Loucy (cell line): ENCODE results near the gene MKLN1.

Source experiments
- H2AFZ ChIP-seq: fragments of 200-600 bp; sonication (generic); 2 replicates; pipeline ENCODE4 v1.6.0; 2016; ENCODE audit warnings: antibody characterized with exemption, mild to moderate bottlenecking, low read length, moderate library complexity
- H3F3A ChIP-seq: fragments of 200-600 bp; 2 replicates; pipeline ENCODE4 v1.6.0; 2016; ENCODE audit warnings: antibody characterized with exemption, low read depth, mild to moderate bottlenecking
- H3K27me3 ChIP-seq: fragments of 200-600 bp; sonication (generic); 2 replicates; pipeline ENCODE4 v1.6.1; 2014; ENCODE audit warnings: low read length, mild to moderate bottlenecking; ENCODE audit not compliant: insufficient read depth, poor library complexity, severe bottlenecking
- H3K36me3 ChIP-seq: fragments of 200-600 bp; sonication (generic); 2 replicates; pipeline ENCODE4 v1.6.1; 2016; ENCODE audit warnings: low read length; ENCODE audit not compliant: insufficient read depth
- H3K4me1 ChIP-seq: fragments of 200-600 bp; sonication (generic); 2 replicates; pipeline ENCODE4 v1.5.1; 2014; ENCODE audit warnings: low read length, mild to moderate bottlenecking; ENCODE audit not compliant: insufficient read depth, poor library complexity, severe bottlenecking
- H3K4me2 ChIP-seq: fragments of 200-600 bp; sonication (generic); 2 replicates; pipeline ENCODE4 v1.6.0; 2014; ENCODE audit warnings: antibody characterized with exemption, low read length, low read depth, mild to moderate bottlenecking; ENCODE audit not compliant: poor library complexity, severe bottlenecking
- H3K4me3 ChIP-seq: fragments of 200-600 bp; sonication (generic); 2 replicates; pipeline ENCODE4 v1.5.1; 2014; ENCODE audit warnings: low read length, mild to moderate bottlenecking, mixed read lengths; ENCODE audit not compliant: poor library complexity, severe bottlenecking
- H3K79me2 ChIP-seq: fragments of 200-600 bp; sonication (generic); 2 replicates; pipeline ENCODE4 v1.6.1; 2014; ENCODE audit warnings: low read length; ENCODE audit not compliant: insufficient read depth
- H3K9ac ChIP-seq: fragments of 200-600 bp; sonication (generic); 2 replicates; pipeline ENCODE4 v1.6.0; 2014; ENCODE audit warnings: mild to moderate bottlenecking, low read depth, low read length, moderate library complexity; ENCODE audit not compliant: poor library complexity, severe bottlenecking
- H3K9me2 ChIP-seq: fragments of 200-600 bp; sonication (generic); replicated peaks from 2 replicates; pipeline ENCODE4 v1.6.1; 2016; ENCODE audit warnings: low read depth, low read length, mixed read lengths
- H3K9me3 ChIP-seq: fragments of 200-600 bp; sonication (generic); 2 replicates; pipeline ENCODE4 v1.6.1; 2014; ENCODE audit warnings: mild to moderate bottlenecking, antibody characterized with exemption, low read length, low read depth; ENCODE audit not compliant: insufficient read depth
- H4K20me1 ChIP-seq: fragments of 200-600 bp; sonication (generic); 2 replicates; pipeline ENCODE4 v1.6.0; 2014; ENCODE audit warnings: antibody characterized with exemption, low read length, mild to moderate bottlenecking; ENCODE audit not compliant: insufficient read depth, poor library complexity, severe bottlenecking
- EZH2phosphoT487 ChIP-seq: fragments of 200-600 bp; IDR thresholded peaks from 2 replicates; pipeline ENCODE4 v1.6.1; 2018; ENCODE audit warnings: antibody characterized with exemption, mild to moderate bottlenecking, moderate library complexity, borderline replicate concordance
- TF ChIP-seq, protein P1 (sequence below): fragments of 200-600 bp; sonication (generic); conservative IDR thresholded peaks from 2 replicates; pipeline ENCODE4 v1.5.1; 2014; ENCODE audit warnings: mild to moderate bottlenecking, antibody characterized with exemption, low read length

The MKLN1 gene

DNA sequence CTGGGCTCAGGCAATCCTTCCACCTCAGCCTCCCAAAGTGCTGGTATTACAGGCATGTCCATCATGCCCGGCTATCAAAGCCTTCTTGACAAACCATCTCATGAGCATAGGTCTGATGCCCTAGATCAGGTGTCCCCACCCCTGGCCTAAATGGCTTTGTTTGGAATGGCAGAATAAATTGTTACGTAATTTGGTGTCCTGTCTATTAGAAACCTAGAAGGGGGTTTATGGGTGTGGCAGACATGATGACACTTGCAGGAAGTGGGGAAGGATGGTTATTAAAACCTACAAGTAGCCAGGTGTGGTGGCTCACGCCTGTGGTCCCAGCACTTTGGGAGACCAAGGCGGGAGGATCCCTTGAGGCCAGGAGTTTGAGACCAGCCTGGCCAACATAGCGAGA lies 38.6 kb upstream of the MKLN1 start:
- Histone ChIP-seq H4K20me1 (no peaks in the 10 kb centered on the region), H3K4me1 (no peaks in the 10 kb centered on the region), H3K4me2 (no peak overlapping the region), H3K4me3 (no peak overlapping the region), H3K36me3 (no peaks in the 10 kb centered on the region), H3K9me2 (no peaks in the 10 kb centered on the region), H3K27me3 (no peaks in the 10 kb centered on the region), H2AFZ (no peak overlapping the region), H3K79me2 (no peaks in the 10 kb centered on the region), H3F3A (no peaks in the 10 kb centered on the region), H3K9ac (no peak overlapping the region), H3K9me3 (no peaks in the 10 kb centered on the region)
- TF ChIP-seq, protein P1, sequence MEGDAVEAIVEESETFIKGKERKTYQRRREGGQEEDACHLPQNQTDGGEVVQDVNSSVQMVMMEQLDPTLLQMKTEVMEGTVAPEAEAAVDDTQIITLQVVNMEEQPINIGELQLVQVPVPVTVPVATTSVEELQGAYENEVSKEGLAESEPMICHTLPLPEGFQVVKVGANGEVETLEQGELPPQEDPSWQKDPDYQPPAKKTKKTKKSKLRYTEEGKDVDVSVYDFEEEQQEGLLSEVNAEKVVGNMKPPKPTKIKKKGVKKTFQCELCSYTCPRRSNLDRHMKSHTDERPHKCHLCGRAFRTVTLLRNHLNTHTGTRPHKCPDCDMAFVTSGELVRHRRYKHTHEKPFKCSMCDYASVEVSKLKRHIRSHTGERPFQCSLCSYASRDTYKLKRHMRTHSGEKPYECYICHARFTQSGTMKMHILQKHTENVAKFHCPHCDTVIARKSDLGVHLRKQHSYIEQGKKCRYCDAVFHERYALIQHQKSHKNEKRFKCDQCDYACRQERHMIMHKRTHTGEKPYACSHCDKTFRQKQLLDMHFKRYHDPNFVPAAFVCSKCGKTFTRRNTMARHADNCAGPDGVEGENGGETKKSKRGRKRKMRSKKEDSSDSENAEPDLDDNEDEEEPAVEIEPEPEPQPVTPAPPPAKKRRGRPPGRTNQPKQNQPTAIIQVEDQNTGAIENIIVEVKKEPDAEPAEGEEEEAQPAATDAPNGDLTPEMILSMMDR, result no peak
- no peak for TF ChIP-seq EZH2phosphoT487

DNA sequence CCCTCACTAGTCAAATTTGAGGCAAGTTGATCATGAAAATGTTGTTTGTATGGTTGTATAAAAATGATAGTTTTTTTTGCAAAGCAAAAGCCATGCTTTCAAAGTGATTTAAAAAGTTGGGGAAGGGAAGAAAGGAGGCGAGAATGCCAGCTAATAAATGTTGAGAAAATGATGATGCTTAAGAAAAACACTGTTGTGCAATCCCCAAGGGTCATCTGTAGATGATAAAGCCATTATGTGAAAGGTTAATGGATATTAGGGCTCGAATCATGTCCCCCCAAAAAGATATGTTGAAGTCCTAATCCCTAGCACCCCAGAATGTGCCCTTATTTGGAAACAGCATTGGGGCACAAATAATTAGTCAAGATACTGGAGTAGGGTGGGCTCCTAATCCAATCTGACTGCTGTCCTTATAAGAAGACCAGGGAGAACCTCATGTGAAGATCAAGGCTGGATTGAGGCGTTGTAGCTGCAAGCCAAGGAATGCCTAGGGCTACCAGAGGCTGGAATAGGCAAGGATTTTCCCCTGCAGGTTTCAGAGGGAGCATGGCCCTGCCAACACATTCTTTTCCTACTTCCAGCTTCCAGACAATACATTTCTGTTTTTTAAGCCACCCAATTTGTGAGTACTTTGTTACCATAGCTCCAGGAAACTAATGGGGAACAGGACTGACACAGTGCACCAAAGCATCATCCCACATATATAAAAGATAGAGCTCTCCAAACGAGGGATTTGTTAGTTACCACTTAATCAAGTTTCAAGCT lies 35.4 kb upstream of the MKLN1 start:
- Histone ChIP-seq H4K20me1 (no peaks in the 10 kb centered on the region), H3F3A (no peaks in the 10 kb centered on the region), H2AFZ (no peak overlapping the region), H3K9ac (no peak overlapping the region), H3K4me3 (no peak overlapping the region), H3K79me2 (no peaks in the 10 kb centered on the region), H3K36me3 (no peaks in the 10 kb centered on the region), H3K9me2 (no peaks in the 10 kb centered on the region), H3K9me3 (no peaks in the 10 kb centered on the region), H3K4me2 (no peak overlapping the region), H3K4me1 (no peaks in the 10 kb centered on the region), H3K27me3 (no peaks in the 10 kb centered on the region)
- TF ChIP-seq EZH2phosphoT487, result no peak
- TF ChIP-seq, protein P1, result no peak

DNA sequence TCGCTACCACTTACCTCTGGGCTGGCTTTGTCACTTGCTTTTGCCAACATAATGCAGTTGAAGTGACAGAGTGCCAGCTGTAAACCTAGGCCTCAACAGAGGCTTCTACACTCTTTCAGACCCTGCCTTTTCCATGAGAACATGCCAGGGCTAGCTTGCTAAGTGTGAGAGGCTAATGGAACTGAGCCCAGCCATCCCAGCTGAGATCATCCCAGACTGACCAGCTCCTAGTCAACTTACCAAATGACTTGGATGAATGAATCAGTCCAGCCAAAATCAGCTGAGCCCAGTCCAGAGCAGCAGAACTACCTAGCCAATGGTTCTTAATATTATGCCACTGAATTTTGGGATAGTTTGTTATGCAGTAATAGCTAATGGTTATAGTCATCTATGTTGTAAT lies 34.7 kb upstream of the MKLN1 start:
- no peak overlapping the region for H2AFZ ChIP-seq
- no peaks in the 10 kb centered on the region for H3K79me2 ChIP-seq
- H4K20me1 ChIP-seq, result no peaks in the 10 kb centered on the region
- H3K4me2 ChIP-seq, result no peak overlapping the region
- H3K9me2 ChIP-seq, result no peaks in the 10 kb centered on the region
- H3F3A ChIP-seq, result no peaks in the 10 kb centered on the region
- no peaks in the 10 kb centered on the region for H3K9me3 ChIP-seq
- no peak overlapping the region for H3K4me3 ChIP-seq
- TF ChIP-seq, protein P1, result no peak
- no peak for TF ChIP-seq EZH2phosphoT487
- H3K9ac ChIP-seq, result no peak overlapping the region
- H3K36me3 ChIP-seq, result no peaks in the 10 kb centered on the region
- H3K4me1 ChIP-seq, result no peaks in the 10 kb centered on the region
- no peaks in the 10 kb centered on the region for H3K27me3 ChIP-seq
